ENCODE results near the gene VPS37D.
A peak's percentile ranks its signal among the peaks of the same experiment; 100 is the strongest.

VPS37D gene

GRCh38 chr7:73633323-73633722, 34.3 kb upstream of the VPS37D start:
- in situ Hi-C loops (cut with HindIII; ENCODE audit: low sequenced_read_pairs) = no loop called here
- no peak overlapping the region for H3K4me3 ChIP-seq (ENCODE audit: low read depth, low read length)
- DNase-seq (ENCODE audit: low read depth, low spot score) = no peak
- TF ChIP-seq CTCF (IDR thresholded peaks at IDR 0.05; ENCODE audit: low read depth, low read length) = no peak

GRCh38 chr7:73633844-73634243, 33.8 kb upstream of the VPS37D start:
- TF ChIP-seq CTCF (IDR thresholded peaks at IDR 0.05; ENCODE audit: low read depth, low read length) = no peak
- no peak for DNase-seq (ENCODE audit: low read depth, low spot score)
- in situ Hi-C loops (cut with HindIII; ENCODE audit: low sequenced_read_pairs) = no loop called here
- H3K4me3 ChIP-seq (ENCODE audit: low read depth, low read length) = no peak overlapping the region

GRCh38 chr7:73635428-73636200, 32.0 kb upstream of the VPS37D start:
- no peak for DNase-seq (ENCODE audit: low read depth, low spot score)
- no peak for TF ChIP-seq CTCF (IDR thresholded peaks at IDR 0.05; ENCODE audit: low read depth, low read length)
- H3K4me3 ChIP-seq (ENCODE audit: low read depth, low read length) = no peak overlapping the region
- in situ Hi-C loops (cut with HindIII; ENCODE audit: low sequenced_read_pairs) = no loop called here

- in situ Hi-C loops (cut with HindIII; ENCODE audit: low sequenced_read_pairs) = no loop called here
- H3K4me3 ChIP-seq (ENCODE audit: low read depth, low read length) = no peak overlapping the region
Observed at GRCh38 chr7:73638911-73639310, 28.7 kb upstream of the VPS37D start.

GRCh38 chr7:73642834-73643233, 24.8 kb upstream of the VPS37D start:
- peak; percentile 12 for DNase-seq (ENCODE audit: low read depth, low spot score)
- in situ Hi-C loops (cut with HindIII; ENCODE audit: low sequenced_read_pairs) = no loop called here
- no peak for TF ChIP-seq CTCF (IDR thresholded peaks at IDR 0.05; ENCODE audit: low read depth, low read length)
- H3K4me3 ChIP-seq (ENCODE audit: low read depth, low read length) = no peak overlapping the region

More at GRCh38 chr7:73638911-73639310, 28.7 kb upstream of the VPS37D start:
- TF ChIP-seq CTCF (IDR thresholded peaks at IDR 0.05; ENCODE audit: low read depth, low read length) = no peak
- DNase-seq (ENCODE audit: low read depth, low spot score) = no peak

- no peak for TF ChIP-seq CTCF (IDR thresholded peaks at IDR 0.05; ENCODE audit: low read depth, low read length)
- no peak overlapping the region for H3K4me3 ChIP-seq (ENCODE audit: low read depth, low read length)
- no peak for DNase-seq (ENCODE audit: low read depth, low spot score)
- in situ Hi-C loops (cut with HindIII; ENCODE audit: low sequenced_read_pairs) = no loop called here
Observed at GRCh38 chr7:73644688-73645286, 22.8 kb upstream of the VPS37D start.
